ENCODE data around the gene CLDN6.
"Not testable (repeated sequence)": the region's sequence is repeated elsewhere in the genome, so short reads cannot be mapped to it uniquely, and the experiment has no call there.

CLDN6 gene, protein sequence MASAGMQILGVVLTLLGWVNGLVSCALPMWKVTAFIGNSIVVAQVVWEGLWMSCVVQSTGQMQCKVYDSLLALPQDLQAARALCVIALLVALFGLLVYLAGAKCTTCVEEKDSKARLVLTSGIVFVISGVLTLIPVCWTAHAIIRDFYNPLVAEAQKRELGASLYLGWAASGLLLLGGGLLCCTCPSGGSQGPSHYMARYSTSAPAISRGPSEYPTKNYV

GRCh38 chr16:3017794-3018506 lies at the start of gene CLDN6:
TSS of gene CLDN6 (minus strand) at chr16:3018183. CDS start at chr16:3016021, 2,162 bp downstream.
- no peak for DNase-seq (ENCODE audit: low spot score)

- DNase-seq (ENCODE audit: low spot score), result no peak
These were observed 48.4 kb upstream of the CLDN6 start for GRCh38 chr16:3066440-3066748.

- no peak for DNase-seq (ENCODE audit: low spot score)
These were observed 47.9 kb upstream of the CLDN6 start for GRCh38 chr16:3065742-3066439.

- DNase-seq (ENCODE audit: low spot score), result peak; percentile 83
These were observed 47.2 kb upstream of the CLDN6 start, which contains the start of gene IL32 for GRCh38 chr16:3065069-3065741. TSS of gene IL32 (plus strand) at chr16:3065640. CDS start at chr16:3065812, 172 bp downstream.

DNA sequence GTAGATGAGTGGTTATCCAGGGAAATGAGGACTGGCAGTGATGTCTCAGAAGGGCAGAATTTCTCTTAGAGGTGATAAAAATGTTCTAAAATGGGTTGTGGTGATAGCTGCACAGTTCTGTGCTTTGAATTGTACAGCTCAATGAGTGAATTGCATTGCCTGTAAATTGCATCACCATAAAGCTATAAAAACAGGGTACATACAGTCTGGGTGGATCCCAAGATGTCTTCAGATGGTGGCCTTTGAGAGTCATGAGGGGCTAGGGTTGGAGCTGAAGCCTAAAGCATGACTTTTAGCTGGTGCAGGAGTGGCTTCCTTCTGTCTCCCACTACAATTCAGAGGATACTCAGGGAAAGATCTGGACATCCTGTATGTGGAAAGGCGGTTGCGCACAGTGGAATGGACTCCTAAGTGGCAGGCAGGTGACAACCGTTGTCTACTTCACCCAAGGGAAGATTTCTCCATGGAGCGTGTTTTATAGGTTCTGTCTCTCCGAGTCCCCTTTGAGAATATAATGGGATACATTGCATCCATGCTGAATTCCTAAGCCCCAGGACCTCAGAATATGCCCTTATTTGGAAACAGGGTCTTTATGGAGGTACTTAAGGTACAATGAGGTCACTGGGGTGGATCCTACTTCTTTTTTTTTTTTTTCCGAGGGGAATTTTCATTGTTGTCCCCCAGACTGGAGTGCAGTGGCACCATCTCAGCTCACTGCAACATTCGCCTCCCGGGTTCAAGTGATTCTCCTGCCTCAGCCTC lies 45.8 kb upstream of the CLDN6 start:
- DNase-seq (ENCODE audit: low spot score), result no peak

DNA sequence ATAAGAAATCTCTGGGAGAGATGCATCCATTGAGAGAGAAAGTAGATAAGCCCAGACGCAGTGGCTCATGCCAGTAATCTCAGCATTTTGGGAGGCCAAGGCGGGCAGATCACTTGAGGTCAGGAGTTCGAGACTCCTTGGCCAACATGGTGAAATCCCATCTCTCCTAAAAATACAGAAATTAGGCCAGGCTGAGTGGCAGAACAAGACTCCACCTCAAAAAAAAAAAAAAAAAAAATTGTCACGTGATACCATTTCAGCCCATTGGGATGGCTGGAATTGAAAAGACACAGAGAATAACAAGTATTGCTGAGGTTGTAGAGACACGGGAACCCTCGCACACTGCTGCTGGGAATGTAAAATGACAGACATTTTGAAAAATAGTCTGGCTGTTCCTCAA lies 44.6 kb upstream of the CLDN6 start:
- DNase-seq (ENCODE audit: low spot score), result no peak

GRCh38 chr16:3060339-3061127 lies 42.5 kb upstream of the CLDN6 start:
- DNase-seq (ENCODE audit: low spot score), result no peak

- DNase-seq (ENCODE audit: low spot score), result no peak
These were observed 41.8 kb upstream of the CLDN6 start for GRCh38 chr16:3059723-3060242.

GRCh38 chr16:3059041-3059722 lies 41.2 kb upstream of the CLDN6 start:
- DNase-seq (ENCODE audit: low spot score), result peak; percentile 89

DNA sequence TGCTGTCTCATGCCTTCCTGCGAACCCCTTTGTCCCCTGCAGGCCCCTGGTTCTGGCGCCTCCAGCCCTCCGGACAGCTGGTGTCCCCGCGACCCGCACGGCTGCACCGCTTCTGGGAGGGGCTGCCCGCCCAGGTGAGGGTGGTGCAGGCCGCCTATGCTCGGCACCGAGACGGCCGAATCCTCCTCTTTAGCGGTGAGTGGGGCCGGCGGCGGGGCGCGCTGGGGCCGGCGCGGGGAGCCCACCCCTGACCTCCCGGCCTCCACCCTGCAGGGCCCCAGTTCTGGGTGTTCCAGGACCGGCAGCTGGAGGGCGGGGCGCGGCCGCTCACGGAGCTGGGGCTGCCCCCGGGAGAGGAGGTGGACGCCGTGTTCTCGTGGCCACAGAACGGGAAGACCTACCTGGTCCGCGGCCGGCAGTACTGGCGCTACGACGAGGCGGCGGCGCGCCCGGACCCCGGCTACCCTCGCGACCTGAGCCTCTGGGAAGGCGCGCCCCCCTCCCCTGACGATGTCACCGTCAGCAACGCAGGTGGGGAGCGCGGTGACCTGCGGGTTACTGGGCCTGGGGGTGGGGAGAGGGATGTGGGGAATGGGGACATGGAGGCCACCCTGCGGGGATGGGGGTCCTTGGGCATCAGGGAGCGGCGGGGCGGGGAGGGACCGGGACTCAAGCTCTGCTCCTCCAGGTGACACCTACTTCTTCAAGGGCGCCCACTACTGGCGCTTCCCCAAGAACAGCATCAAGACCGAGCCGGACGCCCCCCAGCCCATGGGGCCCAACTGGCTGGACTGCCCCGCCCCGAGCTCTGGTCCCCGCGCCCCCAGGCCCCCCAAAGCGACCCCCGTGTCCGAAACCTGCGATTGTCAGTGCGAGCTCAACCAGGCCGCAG lies 40.4 kb upstream of the CLDN6 start:
- no peak for DNase-seq (ENCODE audit: low spot score)

DNA sequence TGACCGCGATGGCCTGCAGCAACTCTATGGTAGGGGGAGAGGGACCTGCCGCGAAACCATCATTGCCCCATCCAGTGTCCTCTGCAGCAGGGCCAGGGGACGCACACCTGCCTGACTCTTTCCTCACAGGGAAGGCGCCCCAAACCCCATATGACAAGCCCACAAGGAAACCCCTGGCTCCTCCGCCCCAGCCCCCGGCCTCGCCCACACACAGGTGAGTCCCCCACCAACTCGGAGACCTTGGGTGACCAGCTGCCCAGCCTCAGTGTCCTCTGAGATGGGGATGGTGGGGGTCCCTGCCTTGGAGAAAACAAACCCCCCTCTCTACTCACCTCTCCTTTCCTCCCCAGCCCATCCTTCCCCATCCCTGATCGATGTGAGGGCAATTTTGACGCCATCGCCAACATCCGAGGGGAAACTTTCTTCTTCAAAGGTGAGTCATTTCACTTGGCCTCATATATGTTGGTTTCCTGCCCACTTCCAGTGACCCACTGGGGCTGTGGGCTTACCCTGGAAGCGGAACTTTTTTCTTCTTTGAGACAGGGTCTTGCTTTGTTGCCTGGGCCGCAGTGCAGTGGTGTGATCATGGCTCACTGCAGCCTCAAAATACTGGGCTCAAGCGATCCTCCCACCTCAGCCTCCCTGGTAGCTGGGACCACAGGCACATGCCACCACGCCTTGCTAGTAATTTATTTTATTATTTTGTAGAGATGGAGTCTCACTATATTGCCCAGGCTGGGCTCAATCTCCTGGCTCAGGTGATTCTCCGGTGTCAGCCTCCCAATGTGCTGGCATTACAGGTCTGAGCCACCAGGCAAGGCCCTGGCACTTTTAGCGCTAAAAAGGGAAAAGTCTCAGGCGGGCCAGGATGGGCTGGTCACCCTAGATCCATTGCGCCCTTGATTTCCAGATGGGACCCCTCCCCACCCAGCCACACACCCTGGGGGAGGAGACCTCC lies 39.5 kb upstream of the CLDN6 start:
- no peak for DNase-seq (ENCODE audit: low spot score)

GRCh38 chr16:3056336-3057180 lies 38.6 kb upstream of the CLDN6 start:
- no peak for DNase-seq (ENCODE audit: low spot score)

- DNase-seq (ENCODE audit: low spot score), result not testable (repeated sequence)
These were observed 37.7 kb upstream of the CLDN6 start for GRCh38 chr16:3055734-3056115.

GRCh38 chr16:3054965-3055733 lies 37.2 kb upstream of the CLDN6 start:
- no peak for DNase-seq (ENCODE audit: low spot score)

GRCh38 chr16:3053330-3053710 lies 35.3 kb upstream of the CLDN6 start:
- DNase-seq (ENCODE audit: low spot score), result not testable (repeated sequence)

- not testable (repeated sequence) for DNase-seq (ENCODE audit: low spot score)
These were observed 34.8 kb upstream of the CLDN6 start for GRCh38 chr16:3052571-3053329.
